OCI-LY1 (cell line): ENCODE measurements around the gene C1S.

Source experiments
- H2AFZ ChIP-seq: fragments of 200-600 bp; sonication (generic), shearing (Covaris generic); 2 replicates; pipeline ENCODE4 v1.6.0; 2014; ENCODE audit warnings: antibody characterized with exemption, mild to moderate bottlenecking, low read length
- H3F3A ChIP-seq: fragments of 200-600 bp; sonication (generic), shearing (Covaris generic); 2 replicates; pipeline ENCODE4 v1.6.0; 2014; ENCODE audit warnings: mild to moderate bottlenecking, antibody characterized with exemption, low read length, moderate library complexity; ENCODE audit not compliant: insufficient read depth
- H3K27ac ChIP-seq: fragments of 200-600 bp; sonication (generic); 2 replicates; pipeline ENCODE4 v1.5.1; 2014; ENCODE audit warnings: low read length, mixed run types, mild to moderate bottlenecking, low read depth; ENCODE audit not compliant: poor library complexity, severe bottlenecking
- H3K27me3 ChIP-seq: fragments of 200-600 bp; sonication (generic); 2 replicates; pipeline ENCODE4 v1.6.0; 2014; ENCODE audit warnings: antibody characterized with exemption, mild to moderate bottlenecking, low read length, moderate library complexity; ENCODE audit not compliant: insufficient read depth
- H3K36me3 ChIP-seq: fragments of 200-600 bp; sonication (generic); 2 replicates; pipeline ENCODE4 v1.6.1; 2014; ENCODE audit warnings: mild to moderate bottlenecking, antibody characterized with exemption, low read length, moderate library complexity, mixed read lengths; ENCODE audit not compliant: insufficient read depth
- H3K4me1 ChIP-seq: fragments of 200-600 bp; sonication (generic); 2 replicates; pipeline ENCODE4 v1.5.1; 2014; ENCODE audit warnings: mild to moderate bottlenecking, low read length, moderate library complexity; ENCODE audit not compliant: insufficient read depth, severe bottlenecking
- H3K4me2 ChIP-seq: fragments of 200-600 bp; sonication (generic), shearing (Covaris generic); 2 replicates; pipeline ENCODE4 v1.6.1; 2014; ENCODE audit warnings: low read length
- H3K4me3 ChIP-seq: fragments of 200-600 bp; sonication (generic); 2 replicates; pipeline ENCODE4 v1.5.1; 2014; ENCODE audit warnings: low read length, low read depth, mild to moderate bottlenecking, mixed read lengths; ENCODE audit not compliant: poor library complexity, severe bottlenecking
- H3K79me2 ChIP-seq: fragments of 200-600 bp; shearing (Covaris generic); 2 replicates; pipeline ENCODE4 v1.6.1; 2016; ENCODE audit warnings: mixed run types, low read length, mixed read lengths; ENCODE audit not compliant: insufficient read depth
- H3K9ac ChIP-seq: fragments of 200-600 bp; sonication (generic), shearing (Covaris generic); 2 replicates; pipeline ENCODE4 v1.6.1; 2014; ENCODE audit warnings: mild to moderate bottlenecking, low read length, mixed read lengths
- H3K9me2 ChIP-seq: fragments of 200-600 bp; sonication (generic), shearing (Covaris generic); 2 replicates; pipeline ENCODE4 v1.6.1; 2014; ENCODE audit warnings: low read depth, mild to moderate bottlenecking, low read length, mixed read lengths
- H3K9me3 ChIP-seq: fragments of 200-600 bp; shearing (Covaris generic); 2 replicates; pipeline ENCODE4 v1.6.1; 2014; ENCODE audit warnings: low read length, mixed read lengths
- H4K20me1 ChIP-seq: fragments of 200-600 bp; sonication (generic), shearing (Covaris generic); 2 replicates; pipeline ENCODE4 v1.6.0; 2016; ENCODE audit warnings: mild to moderate bottlenecking, low read length; ENCODE audit not compliant: insufficient read depth
- CTCF ChIP-seq: fragments of 200-600 bp; sonication (generic), shearing (Covaris generic); IDR thresholded peaks from 2 replicates; pipeline ENCODE4 v1.5.1; 2017; ENCODE audit warnings: mild to moderate bottlenecking, antibody characterized with exemption, low read length, moderate library complexity, mixed read lengths
- EZH2 ChIP-seq: fragments of 200-600 bp; sonication (generic), shearing (Covaris generic); IDR thresholded peaks from 2 replicates; pipeline ENCODE4 v1.8.0; 2017; ENCODE audit warnings: borderline replicate concordance, mixed run types, mild to moderate bottlenecking, antibody characterized with exemption, low read length, moderate library complexity, mixed read lengths

Gene C1S

GRCh38 chr12:7018350-7019042 is 42.0 kb upstream of the C1S start, which contains the start of gene LPCAT3:
Gene LPCAT3 (minus strand): TSS chr12:7018476. CDS start chr12:7018424, 52 bp downstream.
- TF ChIP-seq EZH2 = no peak
- TF ChIP-seq CTCF = peak; percentile 77
- no peaks in the 10 kb centered on the region for H3K27me3 ChIP-seq
- H3K9me2 ChIP-seq = no peaks in the 10 kb centered on the region
- peaks cover 7% of the 10 kb centered on the region for H3K79me2 ChIP-seq
- no peaks in the 10 kb centered on the region for H3K9me3 ChIP-seq
- peak within 1 kb of the TSS; percentile 74 for H3K4me2 ChIP-seq
- H3K4me3 ChIP-seq = peak within 1 kb of the TSS; percentile 72
- no peaks in the 10 kb centered on the region for H3K36me3 ChIP-seq
- H4K20me1 ChIP-seq = no peaks in the 10 kb centered on the region
- no peaks in the 10 kb centered on the region for H3F3A ChIP-seq
- peaks cover 27% of the 10 kb centered on the region for H3K4me1 ChIP-seq
- H3K27ac ChIP-seq = peak within 1 kb of the TSS; percentile 82
- H3K9ac ChIP-seq = peak within 1 kb of the TSS; percentile 82
- H2AFZ ChIP-seq = no peak within 1 kb of the TSS

GRCh38 chr12:7019043-7019569 is 41.4 kb upstream of the C1S start:
- Histone ChIP-seq H3K4me2 (peak overlapping the region; percentile 74), H4K20me1 (no peaks in the 10 kb centered on the region), H3K9me3 (no peaks in the 10 kb centered on the region), H3K4me1 (peaks cover 27% of the 10 kb centered on the region), H3K27ac (peak overlapping the region; percentile 82), H3K4me3 (peak overlapping the region; percentile 72), H3K9me2 (no peaks in the 10 kb centered on the region), H3K27me3 (no peaks in the 10 kb centered on the region), H3F3A (no peaks in the 10 kb centered on the region), H3K36me3 (no peaks in the 10 kb centered on the region), H3K79me2 (peaks cover 7% of the 10 kb centered on the region), H3K9ac (peak overlapping the region; percentile 82), H2AFZ (no peak overlapping the region)
- no peak for TF ChIP-seq CTCF
- TF ChIP-seq EZH2 = no peak

DNA sequence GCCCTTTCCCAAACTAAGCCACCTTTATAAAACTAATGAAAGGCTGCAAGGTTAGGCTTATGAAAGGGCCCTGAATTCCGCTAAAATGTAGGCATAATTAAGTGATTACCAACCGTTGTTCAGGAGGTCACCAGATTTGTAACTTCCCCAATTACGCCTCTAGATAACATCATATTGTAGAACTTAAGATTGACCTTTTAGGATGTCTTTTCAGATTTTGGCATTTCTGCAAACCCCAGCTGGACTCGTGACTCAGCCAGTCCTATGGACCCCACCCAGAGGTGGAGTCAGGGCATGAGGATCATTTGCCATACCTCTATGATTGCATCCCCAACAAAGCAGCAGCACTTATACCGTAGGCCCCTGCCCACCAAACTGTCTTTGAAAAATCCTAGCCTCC is 38.6 kb upstream of the C1S start:
- Histone ChIP-seq H3K9ac (no peak overlapping the region), H3K4me2 (no peak overlapping the region), H3K4me1 (peaks cover 13% of the 10 kb centered on the region), H3K9me3 (no peaks in the 10 kb centered on the region), H3K27me3 (no peaks in the 10 kb centered on the region), H3K4me3 (no peak overlapping the region), H3K36me3 (no peaks in the 10 kb centered on the region), H3K79me2 (peaks cover 7% of the 10 kb centered on the region), H3K9me2 (no peaks in the 10 kb centered on the region), H3K27ac (no peak overlapping the region), H4K20me1 (no peaks in the 10 kb centered on the region), H2AFZ (no peak overlapping the region), H3F3A (no peaks in the 10 kb centered on the region)
- TF ChIP-seq CTCF (no peak), EZH2 (no peak)
